ENCODE results near the gene BAIAP3.

Gene BAIAP3

DNA sequence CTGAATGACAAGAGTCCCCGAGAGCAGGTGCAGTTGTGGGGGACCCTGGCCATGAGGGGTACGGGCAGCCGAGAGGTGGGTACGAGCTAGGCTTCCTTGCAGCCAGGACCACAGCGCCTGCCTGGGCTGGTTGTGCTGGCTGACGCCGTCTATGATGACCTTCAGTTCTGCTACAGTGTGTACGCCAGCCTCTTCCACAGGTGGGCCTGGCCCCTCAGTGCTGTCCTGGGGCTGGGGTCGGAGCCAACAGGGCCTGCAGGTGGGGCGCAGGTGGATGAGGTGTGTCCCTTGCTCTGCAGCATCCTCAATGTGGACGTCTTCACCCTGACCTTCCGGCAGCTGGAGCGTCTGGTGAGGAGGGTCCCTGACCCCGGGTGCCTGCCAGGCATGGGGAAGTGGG, 11.1 kb downstream of the BAIAP3 start:
- in situ Hi-C loops (cut with MboI; ENCODE audit: low sequenced_read_pairs) = no loop called here

DNA sequence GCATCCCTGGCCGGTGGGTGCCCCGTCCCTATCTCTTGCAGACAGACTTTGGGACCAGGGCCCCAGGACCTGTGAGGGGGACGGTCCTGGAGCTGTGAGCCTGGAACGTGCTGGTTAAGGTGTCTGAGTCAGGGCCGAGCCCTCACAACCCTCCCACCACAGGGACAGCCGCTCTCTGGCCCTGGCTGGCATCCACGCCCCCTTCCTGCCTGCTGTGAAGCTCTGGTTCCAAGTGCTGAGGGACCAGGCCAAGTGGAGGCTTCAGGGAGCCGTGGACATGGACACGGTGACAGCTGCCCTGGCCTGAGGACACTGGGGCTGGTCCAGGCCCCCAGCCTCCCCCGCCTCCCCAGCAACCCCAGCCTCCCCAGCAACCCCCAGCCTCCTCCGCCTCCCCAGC, 11.6 kb downstream of the BAIAP3 start:
- in situ Hi-C loops (cut with MboI; ENCODE audit: low sequenced_read_pairs) = no loop called here

DNA sequence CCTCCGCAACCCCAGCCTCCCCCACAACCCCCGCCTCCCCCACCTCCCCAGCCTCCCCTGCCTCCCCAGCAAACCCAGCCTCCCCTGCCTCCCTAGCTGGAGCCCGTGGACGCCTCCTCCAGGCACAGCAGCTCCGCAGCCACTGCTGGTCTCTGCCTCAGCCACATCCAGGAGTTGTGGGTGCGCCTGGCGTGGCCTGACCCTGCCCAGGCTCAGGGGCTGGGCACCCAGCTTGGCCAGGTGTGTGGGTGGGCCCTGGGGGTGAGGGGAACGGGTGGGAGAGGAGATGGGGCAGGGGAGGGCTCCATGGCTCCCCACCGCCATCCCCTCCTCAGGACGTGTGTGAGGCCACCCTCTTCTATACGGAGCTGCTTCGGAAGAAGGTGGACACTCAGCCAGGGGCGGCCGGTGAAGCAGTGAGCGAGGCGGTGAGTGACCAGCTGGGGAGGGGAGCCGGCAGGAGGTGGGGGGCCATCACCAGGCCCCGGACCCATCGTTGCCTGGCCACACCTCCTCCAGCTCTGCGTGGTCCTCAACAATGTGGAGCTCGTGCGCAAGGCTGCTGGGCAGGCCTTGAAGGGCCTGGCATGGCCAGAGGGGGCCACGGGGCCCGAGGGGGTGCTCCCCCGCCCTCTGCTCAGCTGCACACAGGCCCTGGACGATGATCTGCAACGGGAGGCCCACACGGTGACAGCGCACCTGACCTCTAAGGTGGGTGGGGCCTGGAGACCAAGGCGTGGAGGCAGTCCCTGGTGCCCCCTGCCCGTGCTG, 12.4 kb downstream of the BAIAP3 start:
- in situ Hi-C loops (cut with MboI; ENCODE audit: low sequenced_read_pairs) = no loop called here

DNA sequence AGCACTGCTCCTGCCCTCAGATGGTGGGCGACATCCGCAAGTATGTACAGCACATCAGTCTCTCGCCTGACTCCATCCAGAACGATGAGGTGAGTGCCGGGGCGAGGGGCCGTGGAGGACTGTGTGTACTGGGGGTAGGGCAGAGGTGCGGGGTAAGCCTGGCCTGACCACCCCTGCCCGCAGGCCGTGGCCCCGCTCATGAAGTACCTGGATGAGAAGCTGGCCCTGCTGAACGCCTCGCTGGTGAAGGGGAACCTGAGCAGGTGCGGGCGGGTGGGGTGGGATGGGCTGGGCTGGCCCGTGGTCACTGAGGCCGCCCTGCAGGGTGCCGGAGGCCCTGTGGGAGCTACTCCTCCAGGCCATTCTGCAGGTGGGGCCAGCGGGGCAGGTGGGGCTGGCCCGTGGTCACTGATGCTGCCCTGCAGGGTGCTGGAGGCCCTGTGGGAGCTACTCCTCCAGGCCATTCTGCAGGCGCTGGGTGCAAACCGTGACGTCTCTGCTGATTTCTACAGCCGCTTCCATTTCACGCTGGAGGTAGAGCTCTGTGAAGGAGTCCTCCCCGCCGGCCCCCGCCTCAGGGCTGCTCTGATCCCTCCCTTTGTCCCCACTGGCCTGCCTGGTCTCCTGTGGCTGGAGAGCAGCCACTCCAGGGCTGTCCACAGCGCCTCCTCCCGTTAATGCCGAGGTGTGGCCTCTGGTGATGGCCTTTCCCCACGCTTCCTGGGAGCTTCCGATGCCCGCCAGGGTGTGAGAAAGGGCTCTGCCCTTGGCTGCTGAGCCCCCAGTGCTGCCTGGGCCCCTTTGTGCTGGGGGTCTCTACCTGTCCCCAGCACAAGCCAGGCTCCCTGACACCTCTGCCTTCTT, 13.2 kb downstream of the BAIAP3 start:
- in situ Hi-C loops (cut with MboI; ENCODE audit: low sequenced_read_pairs) = no loop called here

DNA sequence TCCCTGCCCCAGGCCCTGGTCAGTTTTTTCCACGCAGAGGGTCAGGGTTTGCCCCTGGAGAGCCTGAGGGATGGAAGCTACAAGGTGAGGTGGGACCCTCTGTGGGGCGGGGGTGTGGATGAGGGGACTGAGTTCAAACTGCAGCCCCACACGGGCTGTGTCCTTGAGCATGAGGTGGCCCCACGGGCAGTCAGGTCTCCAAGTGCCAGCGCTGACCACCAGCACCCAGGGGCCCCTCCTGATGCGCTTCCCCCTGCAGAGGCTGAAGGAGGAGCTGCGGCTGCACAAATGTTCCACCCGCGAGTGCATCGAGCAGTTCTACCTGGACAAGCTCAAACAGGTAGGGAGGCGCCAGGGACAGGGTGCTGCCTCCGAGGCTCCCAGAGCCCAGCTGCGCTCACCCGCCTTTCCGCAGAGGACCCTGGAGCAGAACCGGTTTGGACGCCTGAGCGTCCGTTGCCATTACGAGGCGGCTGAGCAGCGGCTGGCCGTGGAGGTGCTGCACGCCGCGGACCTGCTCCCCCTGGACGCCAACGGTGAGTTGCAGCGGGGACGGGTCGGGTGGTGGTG, 13.9 kb downstream of the BAIAP3 start:
- in situ Hi-C loops (cut with MboI; ENCODE audit: low sequenced_read_pairs) = no loop called here

DNA sequence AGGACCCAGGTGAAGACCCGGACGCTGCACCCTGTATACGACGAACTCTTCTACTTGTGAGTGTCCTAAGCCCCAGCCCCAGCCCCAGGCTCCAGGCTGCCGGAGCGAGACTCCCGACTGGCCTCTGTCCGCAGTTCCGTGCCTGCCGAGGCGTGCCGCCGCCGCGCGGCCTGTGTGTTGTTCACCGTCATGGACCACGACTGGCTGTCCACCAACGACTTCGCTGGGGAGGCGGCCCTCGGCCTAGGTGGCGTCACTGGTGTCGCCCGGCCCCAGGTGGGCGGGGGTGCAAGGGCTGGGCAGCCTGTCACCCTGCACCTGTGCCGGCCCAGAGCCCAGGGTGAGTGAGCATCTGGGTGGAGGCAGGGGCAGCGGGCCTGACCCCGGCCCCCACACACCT, 14.5 kb downstream of the BAIAP3 start:
- in situ Hi-C loops (cut with MboI; ENCODE audit: low sequenced_read_pairs) = no loop called here

DNA sequence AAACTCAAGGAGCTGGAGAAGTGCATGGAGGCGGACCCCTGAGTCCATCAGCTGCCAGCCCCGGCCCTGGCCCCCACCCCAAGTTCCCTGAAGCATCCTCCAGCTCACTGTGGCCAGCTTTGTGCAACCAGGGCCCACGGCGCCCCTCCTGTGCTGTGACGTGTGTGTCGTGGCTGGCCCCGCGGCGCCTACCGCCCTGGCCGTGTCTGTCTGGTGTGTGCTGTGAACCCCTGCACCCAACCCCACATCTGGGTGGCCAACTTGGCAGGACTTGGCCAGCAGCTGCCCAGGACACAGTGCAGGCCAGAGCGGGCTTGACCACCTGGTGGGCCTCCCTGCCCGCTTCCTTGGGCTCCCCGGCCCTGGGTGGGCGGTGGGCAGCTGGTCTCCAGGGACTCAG, 15.0 kb downstream of the BAIAP3 start:
- in situ Hi-C loops (cut with MboI; ENCODE audit: low sequenced_read_pairs) = no loop called here

DNA sequence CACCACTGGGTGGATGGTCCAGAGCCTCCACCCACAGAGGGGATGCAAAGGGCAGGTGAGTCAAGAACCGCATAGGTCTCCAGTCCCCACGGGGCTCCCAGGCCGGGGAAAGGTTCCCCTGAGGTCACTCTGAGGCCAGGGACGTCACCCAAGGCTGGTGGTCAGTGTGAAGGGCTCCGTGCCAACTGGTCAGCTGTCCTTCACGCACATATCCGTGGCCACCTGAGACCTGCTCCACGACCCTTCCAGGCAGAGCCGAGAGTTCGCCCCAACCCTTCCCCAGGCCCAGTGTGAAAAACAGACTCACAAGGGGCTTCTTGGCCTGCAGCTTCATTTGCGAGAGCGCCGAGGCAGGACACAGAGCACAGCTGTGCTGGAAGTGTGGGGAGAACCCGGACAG, 15.5 kb downstream of the BAIAP3 start:
- in situ Hi-C loops (cut with MboI; ENCODE audit: low sequenced_read_pairs) = no loop called here

DNA sequence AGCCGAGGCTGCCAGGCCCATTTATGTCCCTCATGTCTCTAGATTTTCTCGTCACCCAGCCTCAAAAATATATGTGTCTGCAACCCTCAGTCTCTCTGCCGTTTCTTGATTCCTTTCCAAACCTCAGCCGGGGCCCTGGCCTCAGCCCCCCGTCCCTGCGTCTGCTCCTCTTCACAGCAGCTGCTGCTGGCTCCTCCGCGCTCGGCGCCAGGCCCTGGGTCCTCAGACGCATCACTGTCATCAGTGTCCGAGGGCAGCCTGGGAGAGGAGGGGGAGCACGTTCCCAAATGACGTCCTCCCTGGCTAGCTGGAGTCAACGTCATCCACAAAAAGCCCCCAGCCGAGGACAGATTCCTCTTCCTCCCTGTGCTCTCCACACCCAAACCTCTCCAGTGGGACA, 15.9 kb downstream of the BAIAP3 start:
- in situ Hi-C loops (cut with MboI; ENCODE audit: low sequenced_read_pairs) = no loop called here

DNA sequence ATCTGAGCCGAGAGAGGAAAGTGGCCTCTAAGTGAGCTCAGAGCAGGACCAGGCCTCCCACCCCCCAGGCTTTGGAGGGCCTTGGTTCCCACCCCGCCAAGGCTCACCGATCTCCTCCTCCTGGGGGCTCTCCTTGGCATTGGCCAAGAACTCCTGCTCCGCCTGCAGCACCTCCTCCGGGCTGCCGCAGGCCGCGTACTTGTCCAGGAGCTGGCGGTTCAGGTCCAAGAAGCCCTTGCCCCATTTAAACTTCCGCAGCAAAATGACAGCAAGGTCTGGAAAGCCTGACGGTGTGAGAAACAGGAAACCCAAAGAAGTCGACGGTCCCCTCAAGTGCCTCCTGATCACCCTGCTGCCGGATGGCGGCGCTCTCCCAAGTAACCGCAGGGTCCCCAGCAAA, 16.5 kb downstream of the BAIAP3 start:
- in situ Hi-C loops (cut with MboI; ENCODE audit: low sequenced_read_pairs) = no loop called here

DNA sequence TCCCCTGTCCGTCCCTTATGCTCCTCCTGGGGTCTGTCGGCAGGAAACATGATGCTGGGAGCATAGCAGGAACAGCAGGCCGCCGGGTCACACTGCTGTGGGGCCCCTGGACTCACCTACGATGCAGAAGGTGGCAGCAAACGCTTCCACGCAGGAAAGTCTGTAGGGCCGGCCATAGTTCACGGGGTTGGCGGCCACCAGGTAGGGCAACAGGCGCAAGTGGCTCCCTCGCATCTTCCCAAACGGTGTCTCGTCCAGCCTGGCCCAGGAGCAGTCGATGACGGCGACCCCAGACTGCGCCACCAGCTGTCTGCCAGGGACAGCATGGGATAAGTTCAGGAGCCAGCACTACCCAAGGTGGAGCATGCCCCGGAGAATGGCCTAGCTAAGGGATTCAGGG, 17.2 kb downstream of the BAIAP3 start:
- in situ Hi-C loops (cut with MboI; ENCODE audit: low sequenced_read_pairs) = no loop called here

DNA sequence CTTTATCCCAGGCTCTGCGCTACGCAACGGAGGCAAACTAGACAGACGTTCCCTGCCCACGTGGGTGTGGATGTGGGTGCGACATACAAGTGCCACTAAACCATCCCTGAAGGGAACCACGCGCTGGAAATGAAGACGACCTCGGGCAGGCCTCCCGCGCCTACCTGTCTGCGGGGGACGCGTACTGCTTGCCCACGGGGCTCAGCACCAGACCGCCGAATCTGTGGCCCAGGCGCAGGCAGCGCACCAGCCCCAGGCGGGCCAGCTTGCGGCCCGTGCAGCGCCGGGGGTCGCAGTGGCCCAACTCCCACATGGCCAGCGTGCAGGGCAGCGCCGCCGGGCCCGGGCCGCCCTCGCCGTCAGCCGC, 17.8 kb downstream of the BAIAP3 start:
- in situ Hi-C loops (cut with MboI; ENCODE audit: low sequenced_read_pairs) = no loop called here

DNA sequence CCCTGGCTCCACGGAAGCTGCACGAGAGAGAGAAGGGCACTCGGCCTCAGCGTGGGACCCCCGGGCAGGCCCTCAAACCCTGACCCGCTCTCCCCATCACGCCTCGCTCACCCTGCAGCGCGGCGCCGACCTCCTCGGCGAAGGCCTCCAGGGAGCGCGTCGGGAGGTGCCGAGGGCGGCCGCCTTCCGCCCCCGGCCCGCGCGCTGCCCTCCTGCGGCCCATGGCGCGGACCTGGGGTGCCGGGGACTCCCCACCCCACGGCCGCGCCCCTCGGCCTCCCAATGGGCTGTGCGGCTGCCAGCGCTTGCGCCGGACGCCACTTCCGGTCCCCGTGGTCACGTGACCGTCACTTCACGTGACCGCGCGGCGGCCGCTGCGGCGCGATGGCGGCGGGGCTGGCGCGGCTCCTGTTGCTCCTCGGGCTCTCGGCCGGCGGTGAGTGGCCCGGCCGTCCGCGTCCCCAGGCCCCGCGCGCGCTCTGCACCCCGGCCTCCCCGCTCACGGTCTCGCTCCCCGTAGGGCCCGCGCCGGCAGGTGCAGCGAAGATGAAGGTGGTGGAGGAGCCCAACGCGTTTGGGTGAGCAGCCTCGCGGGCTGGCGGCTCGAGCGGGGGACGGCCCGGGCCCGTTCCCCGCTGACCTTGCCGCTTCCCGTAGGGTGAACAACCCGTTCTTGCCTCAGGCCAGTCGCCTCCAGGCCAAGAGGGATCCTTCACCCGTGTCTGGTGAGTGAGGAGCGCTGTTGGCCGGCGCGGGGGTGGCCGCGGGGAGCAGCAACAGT, 18.3 kb downstream of the BAIAP3 start, which contains the start of the genes GNPTG and TSR3:
Gene GNPTG (plus strand): TSS at position 350 of the 781 bp plus-strand sequence. CDS start 35 bp downstream, at position 385.
Gene TSR3 (minus strand): TSS at position 297 of the 781 bp plus-strand sequence. CDS start 74 bp downstream, at position 223.
- in situ Hi-C loops (cut with MboI; ENCODE audit: low sequenced_read_pairs) = no loop called here

DNA sequence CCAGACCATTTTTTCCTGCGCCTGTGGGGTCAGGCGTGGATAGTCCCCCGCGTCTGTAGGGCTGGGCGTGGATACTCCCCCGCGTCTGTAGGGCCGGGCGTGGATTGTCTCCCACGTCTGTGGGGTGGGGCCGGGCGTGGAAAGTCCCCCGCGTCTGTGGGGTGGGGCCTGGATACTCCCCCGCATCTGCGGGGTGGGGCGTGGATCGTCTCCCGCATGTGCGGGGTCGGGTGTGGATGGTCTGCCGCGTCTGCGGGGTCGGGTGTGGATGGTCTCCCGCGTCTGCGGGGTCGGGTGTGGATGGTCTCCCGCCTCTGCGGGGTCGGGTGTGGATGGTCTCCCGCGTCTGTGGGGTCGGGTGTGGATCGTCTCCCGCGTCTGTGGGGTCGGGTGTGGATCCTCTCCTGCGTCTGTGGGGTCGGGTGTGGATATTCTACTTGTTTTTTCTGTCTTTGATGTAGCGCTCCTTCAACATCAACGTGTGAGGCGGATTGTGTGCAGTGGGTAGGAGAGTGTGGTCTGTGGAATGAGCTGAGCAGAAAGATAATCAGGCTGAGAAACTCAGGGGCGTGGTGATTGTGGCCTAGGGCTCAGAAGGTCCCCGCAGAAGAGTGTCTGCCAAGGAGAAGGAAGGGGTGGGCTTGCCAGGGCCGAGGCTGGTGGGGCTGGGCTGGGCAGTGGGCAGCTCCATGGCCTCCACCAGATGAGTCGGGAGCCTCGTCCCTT, 21.5 kb downstream of the BAIAP3 start:
- in situ Hi-C loops (cut with MboI; ENCODE audit: low sequenced_read_pairs) = no loop called here

DNA sequence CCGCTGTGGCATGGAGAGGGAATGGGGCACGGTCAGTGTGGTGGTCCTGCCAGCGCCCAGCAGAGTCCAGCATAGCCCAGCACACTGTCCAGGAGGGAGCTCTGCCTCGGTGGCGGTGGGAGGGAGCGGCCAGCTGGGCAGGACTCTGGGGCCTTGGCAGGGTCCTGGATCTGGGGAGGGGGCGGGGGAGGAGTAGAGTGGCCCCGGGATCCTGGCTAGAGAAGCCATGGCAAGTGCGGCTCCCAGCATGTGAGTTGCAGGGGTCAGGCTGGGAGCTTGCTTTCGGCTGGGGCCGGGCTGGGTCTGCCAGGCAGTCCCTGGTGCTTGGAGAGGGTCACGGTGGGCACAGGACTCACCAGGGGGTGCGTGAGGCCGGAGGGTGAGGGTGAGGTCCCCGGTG, 22.1 kb downstream of the BAIAP3 start:
- in situ Hi-C loops (cut with MboI; ENCODE audit: low sequenced_read_pairs) = no loop called here

DNA sequence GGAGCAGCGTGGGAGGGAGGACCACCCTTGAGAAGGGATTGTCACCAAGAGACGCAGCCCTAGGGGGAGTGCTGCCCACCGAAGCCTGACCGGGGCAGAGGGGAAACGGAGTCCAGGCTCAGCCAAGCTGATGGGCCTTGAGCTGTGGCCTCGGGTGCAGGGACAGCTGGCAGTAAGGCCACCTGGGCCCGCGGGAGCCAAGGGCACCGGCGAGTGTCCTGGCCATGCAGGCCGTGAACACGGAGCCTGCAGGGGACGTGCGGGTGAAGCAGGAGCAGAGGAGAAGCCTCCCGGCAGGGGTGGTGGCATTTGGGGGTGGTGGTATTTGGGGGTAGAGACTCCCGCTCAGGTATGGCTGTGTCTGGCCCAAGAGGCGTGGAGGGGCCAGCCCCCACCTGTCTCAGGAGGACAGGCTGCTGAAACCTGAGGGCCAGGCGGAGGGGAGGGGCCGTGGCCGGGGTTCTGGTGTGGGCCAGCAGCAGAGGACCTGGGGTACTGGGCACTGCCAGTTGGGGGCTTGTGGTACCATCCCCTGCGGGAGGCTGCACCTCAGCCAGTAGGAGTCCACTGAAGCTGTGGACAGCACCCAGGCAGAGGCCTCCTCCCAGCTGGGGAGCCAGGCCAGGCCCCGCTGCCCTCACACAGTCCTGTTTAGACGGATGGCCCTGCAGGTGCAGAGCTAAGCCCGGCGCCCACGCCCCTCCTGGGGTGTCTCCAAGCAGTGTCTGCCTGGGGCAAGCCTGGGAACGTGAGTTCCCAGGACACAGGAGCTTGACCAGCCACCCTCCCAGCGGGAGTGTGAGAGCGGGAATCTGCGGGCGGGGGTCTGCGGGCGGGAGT, 22.8 kb downstream of the BAIAP3 start:
- in situ Hi-C loops (cut with MboI; ENCODE audit: low sequenced_read_pairs) = no loop called here

DNA sequence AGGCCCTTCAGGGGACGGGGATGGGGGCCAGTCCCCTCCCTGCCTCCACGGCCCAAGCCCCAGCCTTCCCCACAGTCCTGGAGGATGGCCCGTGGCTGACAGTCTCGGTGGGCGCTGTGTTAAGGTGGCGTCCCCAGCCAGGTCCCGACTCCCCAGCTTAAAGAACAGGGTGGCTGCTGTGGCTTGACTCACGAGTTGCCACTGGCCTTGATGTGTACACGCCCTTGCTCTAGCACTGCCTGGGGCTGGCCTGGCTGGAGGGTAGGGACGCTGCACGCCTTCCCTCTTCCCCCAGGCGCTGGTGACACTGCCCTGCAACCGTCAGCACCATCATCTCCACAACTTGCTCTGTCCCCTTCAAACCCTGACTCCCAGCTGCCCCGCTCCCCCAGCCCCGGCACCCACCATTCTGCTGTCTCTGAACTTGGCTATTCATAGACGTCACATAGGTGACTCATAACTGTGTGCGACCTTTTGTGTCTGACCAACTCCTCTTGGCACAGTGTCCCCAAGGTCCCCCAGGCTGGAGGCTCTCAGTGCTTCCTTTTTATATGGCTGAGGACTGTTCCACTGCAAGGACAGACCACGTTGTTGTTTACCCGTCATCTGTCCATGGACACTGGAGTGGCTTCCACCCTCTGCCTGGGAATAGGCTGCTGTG, 24.6 kb downstream of the BAIAP3 start:
- in situ Hi-C loops (cut with MboI; ENCODE audit: low sequenced_read_pairs) = no loop called here

DNA sequence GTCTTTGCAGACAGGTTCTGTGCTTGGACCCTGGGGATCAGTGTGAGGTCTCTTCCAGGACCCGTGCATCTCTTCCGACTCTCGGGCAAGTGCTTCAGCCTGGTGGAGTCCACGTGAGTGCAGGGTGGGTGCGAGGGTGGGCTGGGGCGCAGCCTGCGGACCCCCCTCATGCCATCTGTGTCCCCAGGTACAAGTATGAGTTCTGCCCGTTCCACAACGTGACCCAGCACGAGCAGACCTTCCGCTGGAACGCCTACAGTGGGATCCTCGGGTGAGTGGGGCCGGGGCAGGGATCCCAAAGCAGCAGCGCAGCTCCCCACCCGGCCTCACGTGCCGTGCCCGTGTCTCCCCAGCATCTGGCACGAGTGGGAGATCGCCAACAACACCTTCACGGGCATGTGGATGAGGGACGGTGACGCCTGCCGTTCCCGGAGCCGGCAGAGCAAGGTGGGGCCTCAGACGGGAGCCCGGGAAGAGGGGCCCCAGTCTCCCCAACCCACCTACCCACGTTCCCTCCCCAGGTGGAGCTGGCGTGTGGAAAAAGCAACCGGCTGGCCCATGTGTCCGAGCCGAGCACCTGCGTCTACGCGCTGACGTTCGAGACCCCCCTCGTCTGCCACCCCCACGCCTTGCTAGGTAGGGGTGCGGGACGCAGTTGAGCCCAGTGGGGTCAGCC, 28.4 kb downstream of the BAIAP3 start:
- in situ Hi-C loops (cut with MboI; ENCODE audit: low sequenced_read_pairs) = no loop called here

Measured in HL-60/S4 treated with phorbol 12-myristate 13-acetate at 8.2 ng/mL for 4 days and 3 days (cell line).